GM18858 (cell line): Measurements from ENCODE around the gene RILP.

Experiments used
- ATAC-seq: cut with Tn5 transposase; IDR thresholded peaks from one replicate; pipeline ENCODE4 v1.9.1; 2021; ENCODE audit not compliant: unreplicated experiment

Gene RILP

DNA sequence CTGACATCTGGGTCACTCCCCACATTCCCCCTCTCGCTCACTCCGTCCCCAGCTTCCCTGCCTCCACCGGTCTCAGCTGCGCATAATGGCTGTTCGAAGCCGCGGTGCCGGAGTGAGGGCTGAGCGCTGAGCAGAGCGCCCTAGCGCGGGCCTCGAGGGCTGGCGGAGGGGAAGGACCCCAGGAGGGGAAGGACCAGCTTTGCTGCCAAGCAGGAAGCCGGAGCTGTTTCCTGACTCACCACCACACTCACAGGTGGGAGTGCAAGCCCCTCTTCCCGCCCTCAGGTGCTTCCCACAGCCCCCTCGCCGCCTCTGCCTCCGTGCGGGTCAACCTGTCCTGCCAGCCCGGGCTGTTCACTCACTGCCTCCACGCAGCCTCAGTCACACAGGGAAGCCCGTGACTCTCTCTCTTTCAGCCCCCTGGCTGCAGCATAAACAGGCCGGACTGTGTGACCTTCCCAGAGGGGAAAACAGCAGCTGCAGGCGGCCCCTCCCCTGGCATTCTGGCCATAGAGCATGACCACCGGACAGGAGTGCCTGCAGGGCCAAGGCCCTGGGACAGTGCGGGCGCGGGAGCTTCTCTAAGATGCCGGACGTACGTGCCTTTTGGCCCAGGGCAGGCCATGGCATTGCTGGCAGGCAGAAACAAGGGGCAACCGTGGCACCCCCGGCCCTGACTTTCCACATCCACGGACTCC is 44.7 kb downstream of the RILP start:
- ATAC-seq: no peak

DNA sequence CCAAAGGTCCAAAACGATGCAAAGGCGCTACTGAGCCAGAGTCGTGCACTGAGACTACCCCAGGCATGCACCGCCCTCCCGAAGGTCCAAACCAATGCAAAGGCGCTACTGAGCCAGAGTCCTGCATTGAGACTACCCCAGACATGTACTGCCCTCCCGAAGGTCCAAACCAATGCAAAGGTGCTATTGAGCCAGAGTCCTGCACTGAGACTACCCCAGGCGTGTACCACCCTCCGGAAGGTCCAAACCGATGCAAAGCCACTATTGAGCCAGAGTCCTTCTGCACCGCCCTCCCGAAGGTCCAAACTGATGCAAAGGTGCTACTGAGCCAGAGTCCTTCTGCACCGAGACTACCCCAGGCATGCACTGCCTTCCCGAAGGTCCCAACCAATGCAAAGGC is 48.1 kb downstream of the RILP start:
- ATAC-seq: no peak

DNA sequence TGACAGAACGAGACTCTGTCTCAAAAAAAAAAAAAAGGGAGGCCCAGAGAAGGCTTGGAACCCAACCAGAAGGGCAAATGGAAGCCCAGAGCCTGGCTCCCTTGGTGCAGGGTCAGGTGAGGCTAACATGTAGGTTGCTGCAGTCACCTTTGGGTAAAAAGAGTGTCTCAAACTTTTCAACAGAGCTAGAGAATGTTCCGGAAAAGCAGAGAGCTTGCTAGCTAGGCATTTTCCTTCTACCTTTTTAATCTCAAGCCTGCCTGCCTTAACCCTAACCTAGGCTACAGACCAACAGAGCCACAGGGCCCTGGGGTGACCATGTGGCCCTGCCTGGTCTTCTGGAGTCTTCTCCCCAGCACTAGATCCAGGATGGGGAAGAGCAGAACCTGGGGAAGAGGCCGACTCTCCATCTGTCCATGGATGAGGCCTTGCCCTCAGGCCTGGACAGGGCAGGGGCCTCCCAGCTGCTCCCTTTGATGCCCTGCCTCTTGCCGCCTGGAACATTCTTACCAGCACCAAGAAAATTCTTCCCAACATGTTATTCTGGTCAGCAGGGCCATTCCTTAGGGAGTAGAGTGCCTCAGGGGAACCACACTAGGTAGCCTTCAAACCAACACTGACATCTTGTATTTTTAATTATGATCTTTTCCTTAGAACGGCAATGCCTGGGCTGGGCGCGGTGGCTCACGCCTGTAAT is 51.1 kb downstream of the RILP start:
- ATAC-seq: no peak

DNA sequence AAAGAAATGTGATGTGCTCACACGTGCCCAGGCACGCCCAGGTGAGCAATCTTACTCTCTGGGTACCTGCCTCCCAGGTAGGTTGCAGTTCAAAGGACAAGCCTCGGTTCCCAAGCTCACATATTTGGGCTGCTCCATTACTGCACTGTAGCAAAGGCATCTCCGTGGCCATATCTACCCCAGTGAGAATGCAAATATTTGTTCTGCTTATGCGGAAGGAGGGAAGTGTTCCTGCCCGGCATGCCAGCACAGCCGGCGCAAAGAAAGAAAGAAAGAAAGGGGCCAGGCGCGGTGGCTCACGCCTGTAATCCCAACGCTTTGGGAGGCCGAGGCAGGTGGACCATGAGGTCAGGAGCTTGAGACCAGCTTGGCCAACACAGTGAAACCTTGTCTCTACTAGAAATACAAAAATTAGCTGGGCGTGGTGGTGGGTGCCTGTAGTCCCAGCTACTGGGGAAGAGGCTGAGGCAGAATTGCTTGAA is 51.8 kb downstream of the RILP start:
- no peak for ATAC-seq
